HepG2 (cell line): ENCODE results near the gene AFG1L. TPM values are rescaled to one million over a fixed set of nuclear protein-coding genes. Genes with fewer than 3 reads are reported as not detected.

ENCODE experiments used
- EEA1 ChIP-seq: sonication (generic); formaldehyde crosslinking; IDR thresholded peaks from 2 replicates; pipeline ENCODE4 v1.5.1; 2020; ENCODE audit warnings: mild to moderate bottlenecking, missing genetic modification reagents, borderline replicate concordance
- FOXJ3 ChIP-seq: sonication (generic); formaldehyde crosslinking; IDR thresholded peaks from 2 replicates; pipeline ENCODE4 v1.4.0; 2020; ENCODE audit warnings: missing genetic modification reagents, mild to moderate bottlenecking, borderline replicate concordance
- GRHL1 ChIP-seq: sonication (generic); formaldehyde crosslinking; conservative IDR thresholded peaks from 2 replicates; pipeline ENCODE4 v1.8.0; 2022; ENCODE audit warnings: missing genetic modification reagents
- MEF2D ChIP-seq: sonication (generic); formaldehyde crosslinking; IDR thresholded peaks from 2 replicates; pipeline ENCODE4 v1.5.1; 2020; ENCODE audit warnings: mild to moderate bottlenecking, missing genetic modification reagents
- NFKB2 ChIP-seq: sonication (generic); formaldehyde crosslinking; IDR thresholded peaks from 2 replicates; pipeline ENCODE4 v1.4.0; 2020; ENCODE audit warnings: missing genetic modification reagents, borderline replicate concordance
- PRMT3 ChIP-seq: sonication (generic); formaldehyde crosslinking; IDR thresholded peaks from 2 replicates; pipeline ENCODE4 v1.8.1; 2022; ENCODE audit warnings: low read depth, mild to moderate bottlenecking, moderate library complexity, missing genetic modification reagents, borderline replicate concordance
- RBFOX2 ChIP-seq: fragments of 200-400 bp; formaldehyde crosslinking; IDR thresholded peaks from 2 replicates; pipeline ENCODE4 v1.6.1; 2017; ENCODE audit warnings: low read depth, mild to moderate bottlenecking, low read length
- RFX1 ChIP-seq: fragments of 450-650 bp; IDR thresholded peaks from 2 replicates; pipeline ENCODE4 v1.6.1; 2017
- SAFB2 ChIP-seq: sonication (generic); formaldehyde crosslinking; IDR thresholded peaks from 2 replicates; pipeline ENCODE4 v1.5.1; 2020; ENCODE audit warnings: missing genetic modification reagents, low read depth, mild to moderate bottlenecking, borderline replicate concordance
- SP5 ChIP-seq: IDR thresholded peaks from 2 replicates; pipeline ENCODE4 v1.6.1; 2016; ENCODE audit warnings: low read depth, borderline replicate concordance
- SPEN ChIP-seq: sonication (generic); formaldehyde crosslinking; IDR thresholded peaks from 2 replicates; pipeline ENCODE4 v1.5.1; 2020; ENCODE audit warnings: low read depth, mild to moderate bottlenecking, missing genetic modification reagents
- TARDBP ChIP-seq: sonication (generic); formaldehyde crosslinking; IDR thresholded peaks from 2 replicates; pipeline ENCODE4 v1.8.0; 2022; ENCODE audit warnings: mild to moderate bottlenecking, missing genetic modification reagents
- U2AF1 ChIP-seq: fragments of 200-400 bp; formaldehyde crosslinking; optimal IDR thresholded peaks from 2 replicates; pipeline ENCODE3; 2017; ENCODE audit warnings: mild to moderate bottlenecking, low read depth, low read length
- ZBTB42 ChIP-seq: sonication (generic); formaldehyde crosslinking; IDR thresholded peaks from 2 replicates; pipeline ENCODE4 v1.5.0; 2020; ENCODE audit warnings: mild to moderate bottlenecking, missing genetic modification reagents
- ZFX ChIP-seq: sonication (generic); formaldehyde crosslinking; IDR thresholded peaks from 2 replicates; pipeline ENCODE4 v1.4.0; 2020; ENCODE audit warnings: mild to moderate bottlenecking, low read depth, missing genetic modification reagents, moderate library complexity
- ZNF12 ChIP-seq: sonication (generic); formaldehyde crosslinking; IDR thresholded peaks from 2 replicates; pipeline ENCODE4 v1.5.0; 2020; ENCODE audit warnings: missing genetic modification reagents
- ZNF224 ChIP-seq: sonication (generic); formaldehyde crosslinking; IDR thresholded peaks from 2 replicates; pipeline ENCODE4 v1.5.0; 2020; ENCODE audit warnings: mild to moderate bottlenecking, missing genetic modification reagents
- ZNF337 ChIP-seq: sonication (generic); formaldehyde crosslinking; IDR thresholded peaks from 2 replicates; pipeline ENCODE4 v1.5.1; 2020; ENCODE audit warnings: missing genetic modification reagents, low read depth, mild to moderate bottlenecking, borderline replicate concordance
- ZNF792 ChIP-seq: IDR thresholded peaks from 2 replicates; pipeline ENCODE4 v1.6.1; 2016
- ZSCAN20 ChIP-seq: sonication (generic); formaldehyde crosslinking; IDR thresholded peaks from 2 replicates; pipeline ENCODE4 v1.4.0; 2020; ENCODE audit warnings: missing genetic modification reagents, mild to moderate bottlenecking, borderline replicate concordance
- ZSCAN29 ChIP-seq: sonication (generic); formaldehyde crosslinking; conservative IDR thresholded peaks from 2 replicates; pipeline ENCODE4 v1.4.0; 2020; ENCODE audit warnings: mild to moderate bottlenecking, missing genetic modification reagents
- polyA plus RNA-seq, 8 experiments: library from polyadenylated mRNA; depleted of rRNA in 3 of 8; stranded (reverse) in 7 of 8; unstranded in 1 of 8; fragments of >200 nt; fragmentation: Illumina TruSeq in 4 of 8; extraction: Trizol in 4 of 8; gene quantifications; 2 replicates each; pipeline versions ENCODE4 v1.2.1 to v1.2.3, GENCODE V29; 2011 to 2016; ENCODE audit warnings: low read depth in 4 of 8, missing spikeins in 1 of 8, mixed read lengths in 1 of 8; ENCODE audit not compliant: insufficient read depth in 1 of 8
- total RNA-seq, 5 experiments: library from RNA; depleted of rRNA; stranded (reverse); fragments of >200 nt; fragmentation: Illumina TruSeq; extraction: Trizol; gene quantifications; 2 replicates each; pipeline ENCODE4 v1.2.3, GENCODE V29; 2016; ENCODE audit warnings: low read depth in 1 of 5
- TF ChIP-seq, protein P1 (sequence below): sonication (generic); formaldehyde crosslinking; IDR thresholded peaks from 2 replicates; pipeline ENCODE4 v1.9.0; 2021; ENCODE audit warnings: mild to moderate bottlenecking, missing genetic modification reagents
- TF ChIP-seq, protein P2 (sequence below): IDR thresholded peaks from 2 replicates; pipeline ENCODE4 v1.6.1; 2016; ENCODE audit warnings: low read depth, borderline replicate concordance

Gene AFG1L
- total and polyA plus RNA-seq, 2 of the 13 experiments (the other 11 are each of a cell fraction or from before 2014, with no cell fraction given), result 3.1 to 14.0 TPM

- TF ChIP-seq FOXJ3 (CRISPR knock-in tag) (no peak), RBFOX2 (no peak; the same call in 1 of the 2 replicates), ZNF792 (CRISPR knock-in tag) (no peak), NFKB2 (no peak), SP5 (CRISPR knock-in tag) (peak; percentile 71), EEA1 (CRISPR knock-in tag) (no peak), ZSCAN29 (CRISPR knock-in tag) (no peak), ZSCAN20 (CRISPR knock-in tag) (no peak), RFX1 (no peak), ZNF337 (CRISPR knock-in tag) (no peak), ZFX (peak; percentile 74), U2AF1 (no peak), ZNF12 (CRISPR knock-in tag) (no peak), SAFB2 (CRISPR knock-in tag) (peak; percentile 14; the same call in 1 of the 2 replicates), PRMT3 (CRISPR knock-in tag) (peak; percentile 88; the same call in 1 of the 2 replicates), TARDBP (no peak), ZBTB42 (CRISPR knock-in tag) (no peak), ZNF224 (no peak), SPEN (CRISPR knock-in tag) (no peak), MEF2D (CRISPR knock-in tag) (no peak), GRHL1 (CRISPR knock-in tag) (no peak)
- TF ChIP-seq, protein P1, sequence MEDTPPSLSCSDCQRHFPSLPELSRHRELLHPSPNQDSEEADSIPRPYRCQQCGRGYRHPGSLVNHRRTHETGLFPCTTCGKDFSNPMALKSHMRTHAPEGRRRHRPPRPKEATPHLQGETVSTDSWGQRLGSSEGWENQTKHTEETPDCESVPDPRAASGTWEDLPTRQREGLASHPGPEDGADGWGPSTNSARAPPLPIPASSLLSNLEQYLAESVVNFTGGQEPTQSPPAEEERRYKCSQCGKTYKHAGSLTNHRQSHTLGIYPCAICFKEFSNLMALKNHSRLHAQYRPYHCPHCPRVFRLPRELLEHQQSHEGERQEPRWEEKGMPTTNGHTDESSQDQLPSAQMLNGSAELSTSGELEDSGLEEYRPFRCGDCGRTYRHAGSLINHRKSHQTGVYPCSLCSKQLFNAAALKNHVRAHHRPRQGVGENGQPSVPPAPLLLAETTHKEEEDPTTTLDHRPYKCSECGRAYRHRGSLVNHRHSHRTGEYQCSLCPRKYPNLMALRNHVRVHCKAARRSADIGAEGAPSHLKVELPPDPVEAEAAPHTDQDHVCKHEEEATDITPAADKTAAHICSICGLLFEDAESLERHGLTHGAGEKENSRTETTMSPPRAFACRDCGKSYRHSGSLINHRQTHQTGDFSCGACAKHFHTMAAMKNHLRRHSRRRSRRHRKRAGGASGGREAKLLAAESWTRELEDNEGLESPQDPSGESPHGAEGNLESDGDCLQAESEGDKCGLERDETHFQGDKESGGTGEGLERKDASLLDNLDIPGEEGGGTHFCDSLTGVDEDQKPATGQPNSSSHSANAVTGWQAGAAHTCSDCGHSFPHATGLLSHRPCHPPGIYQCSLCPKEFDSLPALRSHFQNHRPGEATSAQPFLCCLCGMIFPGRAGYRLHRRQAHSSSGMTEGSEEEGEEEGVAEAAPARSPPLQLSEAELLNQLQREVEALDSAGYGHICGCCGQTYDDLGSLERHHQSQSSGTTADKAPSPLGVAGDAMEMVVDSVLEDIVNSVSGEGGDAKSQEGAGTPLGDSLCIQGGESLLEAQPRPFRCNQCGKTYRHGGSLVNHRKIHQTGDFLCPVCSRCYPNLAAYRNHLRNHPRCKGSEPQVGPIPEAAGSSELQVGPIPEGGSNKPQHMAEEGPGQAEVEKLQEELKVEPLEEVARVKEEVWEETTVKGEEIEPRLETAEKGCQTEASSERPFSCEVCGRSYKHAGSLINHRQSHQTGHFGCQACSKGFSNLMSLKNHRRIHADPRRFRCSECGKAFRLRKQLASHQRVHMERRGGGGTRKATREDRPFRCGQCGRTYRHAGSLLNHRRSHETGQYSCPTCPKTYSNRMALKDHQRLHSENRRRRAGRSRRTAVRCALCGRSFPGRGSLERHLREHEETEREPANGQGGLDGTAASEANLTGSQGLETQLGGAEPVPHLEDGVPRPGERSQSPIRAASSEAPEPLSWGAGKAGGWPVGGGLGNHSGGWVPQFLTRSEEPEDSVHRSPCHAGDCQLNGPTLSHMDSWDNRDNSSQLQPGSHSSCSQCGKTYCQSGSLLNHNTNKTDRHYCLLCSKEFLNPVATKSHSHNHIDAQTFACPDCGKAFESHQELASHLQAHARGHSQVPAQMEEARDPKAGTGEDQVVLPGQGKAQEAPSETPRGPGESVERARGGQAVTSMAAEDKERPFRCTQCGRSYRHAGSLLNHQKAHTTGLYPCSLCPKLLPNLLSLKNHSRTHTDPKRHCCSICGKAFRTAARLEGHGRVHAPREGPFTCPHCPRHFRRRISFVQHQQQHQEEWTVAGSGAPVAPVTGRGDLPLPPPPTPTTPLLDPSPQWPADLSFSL (CRISPR knock-in tag), result no peak
- TF ChIP-seq, protein P2, sequence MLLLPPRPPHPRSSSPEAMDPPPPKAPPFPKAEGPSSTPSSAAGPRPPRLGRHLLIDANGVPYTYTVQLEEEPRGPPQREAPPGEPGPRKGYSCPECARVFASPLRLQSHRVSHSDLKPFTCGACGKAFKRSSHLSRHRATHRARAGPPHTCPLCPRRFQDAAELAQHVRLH (CRISPR knock-in tag), result no peak; the same call in 1 of the 2 replicates
These were observed 264.4 kb downstream of the AFG1L start (continued) for GRCh38 chr6:108559097-108559883.
